Activated T-helper 1 cell treated with anti-CD3 and anti-CD28 coated beads, Interleukin-2, amount 50 U/mL, for 16 hours (primary cell): ENCODE data around the gene ZNF497.

Experiments
- DNase-seq, 2 donors: peaks; one replicate each; pipeline ENCODE4 v3.0.0-alpha.2; 2020; ENCODE audit warnings: low read depth in 1 of 2, low spot score in 1 of 2

The ZNF497 gene

GRCh38 chr19:58368561-58369360 is 6.2 kb upstream of the ZNF497 start:
- DNase-seq = no peak

DNA sequence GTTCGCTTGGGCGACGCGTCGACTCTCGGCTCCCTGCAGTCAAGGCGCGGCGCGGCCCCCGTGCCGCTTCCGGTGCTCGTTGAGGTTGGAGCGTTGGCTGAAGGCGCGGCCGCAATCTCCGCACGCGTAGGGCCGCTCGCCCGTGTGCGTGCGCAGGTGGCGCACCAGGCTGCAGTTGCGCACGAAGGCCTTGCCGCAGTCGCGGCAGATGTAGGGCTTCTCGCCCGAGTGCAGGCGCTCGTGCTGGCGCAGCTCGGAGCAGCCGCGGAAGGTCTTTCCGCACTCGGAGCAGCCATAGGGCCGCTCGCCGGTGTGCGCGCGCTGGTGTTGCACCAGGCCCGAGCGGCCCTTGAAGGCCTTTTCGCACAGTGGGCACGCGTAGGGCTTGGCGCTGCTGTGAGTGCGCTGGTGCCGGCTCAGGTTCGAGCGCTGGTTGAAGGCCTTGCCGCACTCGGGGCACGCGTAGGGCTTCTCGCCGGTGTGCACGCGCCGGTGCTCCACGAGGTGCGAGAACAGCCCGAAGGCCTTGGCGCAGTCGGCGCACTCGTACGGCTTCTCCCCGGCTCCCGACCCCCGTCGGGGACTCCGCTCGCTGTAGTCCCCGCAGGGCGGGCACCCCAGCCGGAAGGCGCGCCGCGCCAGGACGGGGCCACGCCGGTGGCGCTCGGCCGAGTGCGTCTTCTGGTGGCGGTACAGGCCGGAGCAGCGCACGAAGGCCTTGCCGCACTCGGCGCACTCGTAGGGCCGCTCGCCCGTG is 5.3 kb upstream of the ZNF497 start:
- no peak for DNase-seq

GRCh38 chr19:58366585-58367430 is 4.3 kb upstream of the ZNF497 start:
- no peak for DNase-seq

DNA sequence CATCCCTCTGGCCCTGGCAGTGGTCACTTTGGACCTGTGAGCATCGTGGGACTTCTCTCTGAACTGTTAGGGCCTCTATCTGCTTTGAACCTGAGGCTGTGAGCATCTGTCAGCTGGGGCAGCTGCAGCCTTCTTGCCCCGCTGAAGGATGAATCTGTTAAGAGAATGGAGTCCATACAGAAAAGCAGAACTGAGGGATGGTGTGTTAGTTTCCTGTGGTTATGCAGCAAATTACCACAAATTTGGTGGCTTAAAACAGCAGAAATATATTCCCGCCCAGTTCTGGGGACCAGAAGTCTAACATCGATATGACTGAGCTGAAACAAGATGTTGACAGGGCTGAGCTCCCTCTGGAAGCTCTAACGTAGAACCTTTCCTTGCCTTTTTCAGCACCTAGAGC is 1.6 kb upstream of the ZNF497 start:
- DNase-seq = no peak

DNA sequence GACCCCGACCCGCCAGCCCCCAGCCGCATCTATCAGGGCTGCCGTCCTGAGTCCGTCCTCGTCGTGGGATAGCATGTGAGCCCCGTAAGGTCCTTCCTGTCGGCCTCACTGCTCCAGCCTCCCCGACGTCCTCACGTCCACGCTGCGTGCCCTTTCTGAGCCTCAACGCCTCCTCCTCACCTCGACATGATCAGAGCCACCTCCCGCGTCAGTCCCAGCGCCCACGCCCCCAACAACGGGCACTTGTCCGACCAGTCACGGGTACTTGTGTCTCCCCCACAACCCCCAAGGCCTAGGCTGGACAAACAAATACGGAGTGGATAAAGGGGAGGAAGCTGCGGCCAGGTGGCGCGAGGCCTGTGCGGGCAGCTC is 665 bp downstream of the ZNF497 start:
- DNase-seq = no peak

GRCh38 chr19:58357481-58358145 is 4.9 kb downstream of the ZNF497 start:
- no peak for DNase-seq

DNA sequence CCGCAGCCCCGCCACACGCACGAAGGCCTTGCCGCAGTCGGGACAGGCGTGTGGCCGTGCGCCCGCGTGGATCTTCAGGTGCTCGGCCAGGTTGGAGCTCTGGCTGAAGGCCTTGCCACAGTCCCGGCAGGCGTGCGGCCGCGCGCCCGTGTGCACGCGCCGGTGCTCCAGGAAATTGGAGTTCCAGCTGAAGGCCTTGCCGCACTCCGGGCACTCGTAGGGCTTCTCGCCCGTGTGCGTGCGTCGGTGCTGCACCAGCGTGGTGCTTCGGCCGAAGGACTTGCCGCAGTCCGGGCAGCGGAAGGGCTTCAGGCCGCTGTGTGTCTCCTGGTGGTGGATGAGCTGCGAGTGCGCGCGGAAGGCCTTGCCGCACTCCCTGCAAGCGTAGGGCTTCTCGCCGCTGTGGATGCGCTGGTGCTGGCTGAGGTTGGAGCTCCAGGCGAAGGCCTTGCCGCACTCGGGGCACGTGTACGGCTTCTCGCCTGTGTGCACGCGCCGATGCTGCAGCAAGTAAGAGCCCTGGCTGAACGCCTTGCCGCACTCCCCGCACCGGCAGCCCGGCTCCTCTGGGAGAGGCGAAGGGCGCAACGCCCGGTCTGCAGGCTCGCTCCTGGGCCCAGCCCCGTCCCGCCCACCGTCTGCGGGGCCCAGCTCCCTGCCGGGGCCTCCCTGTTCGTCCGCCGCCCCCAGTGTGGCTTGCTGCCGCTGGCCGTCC is 5.6 kb downstream of the ZNF497 start:
- no peak for DNase-seq

DNA sequence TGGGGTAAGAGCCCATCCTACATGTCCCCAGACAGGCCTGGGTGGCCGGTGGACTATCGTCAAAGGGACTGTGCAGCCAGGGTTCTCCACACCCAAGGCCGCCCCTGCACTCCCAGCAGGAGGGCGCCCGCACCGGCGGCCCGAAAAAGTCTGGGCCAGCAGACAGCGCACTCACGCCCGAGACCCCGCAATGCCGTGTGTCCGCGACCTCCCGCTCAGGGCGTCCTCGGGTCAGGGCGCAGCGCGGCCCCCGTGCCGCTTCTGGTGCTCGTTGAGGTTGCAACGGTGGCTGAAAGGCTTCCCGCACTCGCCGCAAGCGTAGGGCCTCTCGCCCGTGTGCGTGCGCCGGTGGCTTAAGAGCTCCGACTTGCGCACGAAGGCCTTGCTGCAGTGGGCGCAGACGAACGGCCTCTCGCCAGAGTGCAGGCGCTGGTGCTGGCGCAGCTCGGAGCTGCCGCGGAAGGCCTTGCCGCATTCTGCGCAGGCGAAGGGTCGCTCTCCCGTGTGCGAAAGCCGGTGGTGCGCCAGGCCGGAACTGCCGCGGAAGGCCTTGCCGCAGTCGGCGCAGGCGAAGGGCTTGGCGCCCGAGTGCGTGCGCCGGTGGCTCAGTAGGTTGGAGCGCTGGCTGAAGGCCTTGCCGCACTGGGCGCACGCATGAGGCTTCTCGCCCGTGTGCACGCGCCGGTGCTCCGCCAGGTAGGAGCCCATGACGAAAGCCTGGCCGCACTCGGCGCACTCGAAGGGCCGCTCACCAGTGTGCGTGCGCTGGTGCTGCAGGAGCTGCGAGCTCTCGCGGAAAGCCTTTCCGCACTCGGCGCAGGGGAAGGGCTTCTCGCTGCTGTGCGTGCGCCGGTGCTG is 6.4 kb downstream of the ZNF497 start:
- no peak for DNase-seq

DNA sequence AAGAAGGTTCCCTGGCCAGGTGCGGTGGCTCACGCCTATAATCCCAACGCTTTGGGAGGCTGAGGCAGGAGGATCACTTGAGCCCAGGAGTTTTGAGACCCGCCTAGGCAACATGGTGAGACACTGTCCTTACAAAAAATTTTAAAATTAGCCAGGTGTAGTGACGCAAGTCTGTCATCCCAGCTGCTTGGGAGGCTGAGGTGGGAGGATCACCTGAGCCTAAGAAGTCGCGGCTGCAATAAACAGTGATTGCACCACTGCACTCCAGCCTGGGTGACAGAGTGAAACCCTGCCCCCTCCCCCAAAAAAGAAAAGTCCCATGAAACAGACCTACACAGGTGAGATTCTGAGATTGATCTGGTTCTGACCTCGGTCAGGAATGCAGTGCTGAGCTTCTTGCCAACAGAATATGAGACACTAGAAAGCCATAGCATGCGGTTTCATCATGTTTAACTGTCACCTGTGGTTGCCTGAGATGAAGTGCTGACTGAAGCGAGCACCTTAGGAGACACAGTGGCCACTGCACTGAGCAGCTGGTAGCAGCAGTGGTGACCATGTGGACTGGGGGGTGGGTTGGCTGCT is 7.2 kb downstream of the ZNF497 start:
- DNase-seq = no peak

DNA sequence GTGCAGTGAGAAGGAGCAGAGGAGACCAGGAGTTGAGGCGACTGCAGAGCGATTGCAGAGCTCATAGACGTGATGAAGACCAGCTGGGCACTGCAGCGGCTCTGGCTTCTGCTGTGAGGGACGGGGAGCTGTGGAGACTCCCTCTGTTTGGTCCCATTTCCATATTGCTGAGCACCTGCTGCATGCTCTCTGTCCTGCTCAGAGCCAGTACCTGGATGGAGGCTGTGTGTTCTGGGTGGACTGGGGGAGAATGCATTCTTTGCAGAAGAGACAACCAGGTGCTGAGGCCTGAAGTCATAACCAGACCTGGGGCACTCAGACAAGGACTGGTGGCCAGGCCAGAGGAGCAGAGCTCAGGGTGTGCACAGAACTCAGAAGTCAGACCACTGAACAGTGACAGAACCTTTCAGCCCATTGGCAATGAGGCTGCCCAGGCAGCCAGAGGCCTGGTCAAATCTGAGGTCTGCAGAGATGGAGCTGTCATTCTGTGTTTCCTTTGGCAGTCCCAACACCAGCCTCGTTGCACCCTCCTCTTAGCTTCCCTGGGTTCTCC is 8.0 kb downstream of the ZNF497 start:
- no peak for DNase-seq

DNA sequence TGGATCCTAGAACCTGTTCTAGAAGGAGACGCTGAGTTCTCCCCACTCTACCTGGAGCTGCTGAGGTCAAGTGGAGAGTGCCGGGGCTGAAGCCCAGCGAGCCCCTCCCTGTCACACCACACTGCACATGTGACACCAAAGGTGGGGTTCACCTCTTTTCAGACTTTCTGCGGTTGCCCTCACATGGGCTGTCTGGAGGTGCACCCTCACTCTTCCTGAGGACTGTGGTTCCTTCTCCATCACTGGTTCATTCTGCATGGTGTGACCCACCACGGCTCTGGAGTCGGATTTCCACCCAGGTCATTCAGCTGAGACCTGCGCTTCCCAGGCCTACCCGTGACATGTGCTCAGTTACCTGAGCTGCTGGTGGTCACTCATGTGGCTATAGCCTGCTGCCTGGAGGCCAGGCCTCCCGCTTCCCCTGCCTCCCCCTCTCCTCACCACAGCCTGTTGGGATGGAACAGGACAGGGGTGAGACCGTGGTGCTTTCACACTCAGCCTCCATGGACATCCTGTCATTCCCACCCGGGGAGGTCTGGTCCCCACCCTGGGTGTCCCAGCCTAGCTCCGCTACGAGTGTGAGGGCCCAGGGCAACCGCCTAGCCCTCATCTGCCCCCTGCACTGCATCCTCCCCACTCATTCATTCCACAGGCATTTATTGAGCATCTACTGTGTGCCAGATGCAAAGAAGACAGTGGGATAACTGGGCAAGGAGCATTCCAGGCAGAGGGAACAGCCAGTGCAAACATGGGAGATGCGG is 8.7 kb downstream of the ZNF497 start:
- no peak for DNase-seq

GRCh38 chr19:58352760-58353671 is 9.5 kb downstream of the ZNF497 start, which contains the start of gene A1BG:
Gene A1BG, minus strand, starts transcription at chr19:58353492. Its CDS starts 55 bp downstream, at chr19:58353437.
- DNase-seq = no peak

DNA sequence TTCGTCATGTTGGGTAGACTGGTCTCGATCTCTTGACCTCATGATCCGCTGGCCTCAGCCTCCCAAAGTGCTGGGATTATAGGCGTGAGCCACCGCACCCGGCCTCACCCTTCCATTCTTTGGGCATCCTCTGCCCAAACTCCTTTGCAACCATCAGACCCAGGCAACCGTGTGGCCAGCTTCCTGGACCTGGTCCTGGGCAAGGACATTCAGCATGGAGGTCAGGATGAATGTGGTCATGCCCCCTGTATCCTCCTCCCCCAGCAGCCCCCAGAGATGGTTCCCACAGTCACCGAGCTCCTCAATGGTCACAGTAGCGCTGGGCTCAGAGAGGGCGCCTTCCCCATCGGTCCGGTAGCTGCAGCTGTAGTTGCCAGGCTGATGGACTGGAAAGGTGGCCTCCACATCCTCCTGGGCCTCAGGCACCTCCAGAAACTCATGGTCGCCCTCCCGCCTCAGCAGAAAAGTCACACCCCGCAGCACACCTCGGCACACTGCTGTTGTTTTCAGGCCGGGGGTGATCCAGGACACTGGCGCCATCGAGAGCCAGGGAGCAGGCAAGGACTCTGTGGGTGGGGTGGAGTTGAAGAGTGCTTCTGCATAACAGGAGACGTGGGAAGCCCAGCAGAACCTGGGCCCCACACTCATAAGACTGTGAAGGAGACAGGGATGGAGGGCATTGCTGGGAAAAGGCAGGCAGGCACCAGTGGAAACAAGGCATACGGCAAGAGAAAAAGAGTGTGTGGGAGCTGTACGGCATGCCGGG is 10.4 kb downstream of the ZNF497 start:
- no peak for DNase-seq

GRCh38 chr19:58351558-58351878 is 11.0 kb downstream of the ZNF497 start:
- DNase-seq = no peak

GRCh38 chr19:58350871-58351557 is 11.5 kb downstream of the ZNF497 start:
- DNase-seq = no peak
